Glutamatergic neuron (in vitro differentiated cells): ENCODE results near the gene TUBG1. TPM values are rescaled to one million over a fixed set of nuclear protein-coding genes. Genes with fewer than 3 reads are reported as not detected.
"Not testable (repeated sequence)": the region's sequence is repeated elsewhere in the genome, so short reads cannot be mapped to it uniquely, and the experiment has no call there.

Experiments
- DNase-seq: peaks from one replicate; pipeline ENCODE4 v3.0.0; 2022
- H3K27ac Mint-ChIP-seq: one replicate; pipeline ENCODE4 v1.8.0; 2020; ENCODE audit warnings: mild to moderate bottlenecking, mixed read lengths, inconsistent platforms; ENCODE audit not compliant: unreplicated experiment
- H3K27me3 Mint-ChIP-seq: one replicate; pipeline ENCODE4 v1.8.0; 2020; ENCODE audit warnings: mild to moderate bottlenecking, moderate library complexity, mixed read lengths, inconsistent platforms; ENCODE audit not compliant: unreplicated experiment
- H3K36me3 Mint-ChIP-seq: one replicate; pipeline ENCODE4 v1.8.0; 2020; ENCODE audit warnings: mild to moderate bottlenecking, mixed read lengths, inconsistent platforms; ENCODE audit not compliant: unreplicated experiment
- H3K4me1 Mint-ChIP-seq: one replicate; pipeline ENCODE4 v1.8.0; 2020; ENCODE audit warnings: mild to moderate bottlenecking, low read depth, mixed read lengths, inconsistent platforms; ENCODE audit not compliant: unreplicated experiment
- H3K4me3 Mint-ChIP-seq: one replicate; pipeline ENCODE4 v1.8.0; 2020; ENCODE audit warnings: mild to moderate bottlenecking, mixed read lengths, inconsistent platforms; ENCODE audit not compliant: unreplicated experiment
- H3K9me3 Mint-ChIP-seq: one replicate; pipeline ENCODE4 v1.8.0; 2020; ENCODE audit warnings: mild to moderate bottlenecking, moderate library complexity, mixed read lengths, inconsistent platforms; ENCODE audit not compliant: unreplicated experiment
- CTCF ChIP-seq: fragments of 200-600 bp; sonication (generic); IDR thresholded peaks from one replicate; pipeline ENCODE4 v1.5.0; 2021; ENCODE audit not compliant: partially characterized antibody, unreplicated experiment
- total RNA-seq: library from RNA; stranded (reverse); fragmentation: NEBNext Ultra II Directional; extraction: Animal tissue kit (Norgen Biotek cat#: 25700); gene quantifications from one replicate; pipeline ENCODE4 v1.2.1, GENCODE V29; 2021; ENCODE audit not compliant: unreplicated experiment

The TUBG1 gene
- total RNA-seq, 1 donor from 2014 or later = 74.2 TPM

- no peak for DNase-seq
- H3K9me3 Mint-ChIP-seq = peaks cover 7% of the 10 kb centered on the region
- peaks cover 2% of the 10 kb centered on the region for H3K4me1 Mint-ChIP-seq
- H3K4me3 Mint-ChIP-seq = peak overlapping the region; percentile 96
- no peak for TF ChIP-seq CTCF
- no peak overlapping the region for H3K27ac Mint-ChIP-seq
- peaks cover 4% of the 10 kb centered on the region for H3K27me3 Mint-ChIP-seq
- no peaks in the 10 kb centered on the region for H3K36me3 Mint-ChIP-seq
Measured at GRCh38 chr17:42607769-42608168, 1.7 kb upstream of the TUBG1 start.

- H3K9me3 Mint-ChIP-seq = peaks cover 7% of the 10 kb centered on the region
Measured at GRCh38 chr17:42608305-42609181, 940 bp upstream of the TUBG1 start.

GRCh38 chr17:42609814-42610801 is 625 bp downstream of the TUBG1 start:
- DNase-seq = peak; percentile 28
- H3K27me3 Mint-ChIP-seq, H3K9me3 Mint-ChIP-seq, H3K4me1 Mint-ChIP-seq, H3K36me3 Mint-ChIP-seq: not testable (repeated sequence)
- Mint-ChIP-seq H3K27ac (peak overlapping the region; percentile 76), H3K4me3 (peak overlapping the region; percentile 96)

More at GRCh38 chr17:42608305-42609181, 940 bp upstream of the TUBG1 start:
- peaks cover 5% of the 10 kb centered on the region for H3K27me3 Mint-ChIP-seq
- peak overlapping the region; percentile 96 for H3K4me3 Mint-ChIP-seq
- no peak for TF ChIP-seq CTCF
- H3K27ac Mint-ChIP-seq = peak overlapping the region; percentile 97
- peaks cover 2% of the 10 kb centered on the region for H3K4me1 Mint-ChIP-seq
- H3K36me3 Mint-ChIP-seq = peaks cover 1% of the 10 kb centered on the region
- DNase-seq = no peak

GRCh38 chr17:42612013-42612412 is 2.5 kb downstream of the TUBG1 start:
- no peak for TF ChIP-seq CTCF
- H3K36me3 Mint-ChIP-seq = peaks cover 5% of the 10 kb centered on the region
- H3K4me3 Mint-ChIP-seq = peak overlapping the region; percentile 55
- H3K4me1 Mint-ChIP-seq = peaks cover 2% of the 10 kb centered on the region
- no peak for DNase-seq
- H3K9me3 Mint-ChIP-seq = peaks cover 7% of the 10 kb centered on the region
- peak overlapping the region; percentile 8 for H3K27ac Mint-ChIP-seq
- peaks cover 7% of the 10 kb centered on the region for H3K27me3 Mint-ChIP-seq

GRCh38 chr17:42613699-42614295 is 4.3 kb downstream of the TUBG1 start:
- no peak for DNase-seq
- no peak for TF ChIP-seq CTCF
- peaks cover 4% of the 10 kb centered on the region for H3K4me1 Mint-ChIP-seq
- H3K36me3 Mint-ChIP-seq = peaks cover 5% of the 10 kb centered on the region
- peaks cover 2% of the 10 kb centered on the region for H3K9me3 Mint-ChIP-seq
- H3K27me3 Mint-ChIP-seq = peaks cover 3% of the 10 kb centered on the region
- no peak overlapping the region for H3K27ac Mint-ChIP-seq
- no peak overlapping the region for H3K4me3 Mint-ChIP-seq
